HG03025 (cell line): ENCODE measurements around the gene TVP23C.
"Not testable (repeated sequence)": the region's sequence is repeated elsewhere in the genome, so short reads cannot be mapped to it uniquely, and the experiment has no call there.

Source experiments
- ATAC-seq: cut with Tn5 transposase; IDR thresholded peaks from one replicate; pipeline ENCODE4 v1.9.1; 2021; ENCODE audit warnings: mild to moderate bottlenecking, moderate library complexity; ENCODE audit not compliant: unreplicated experiment, low FRiP score

TVP23C gene

GRCh38 chr17:15563375-15563857 lies at the start of gene TVP23C:
Gene TVP23C (minus strand): TSS chr17:15563483. CDS start chr17:15563448, 35 bp downstream.
- peak; percentile 74 for ATAC-seq

- ATAC-seq: not testable (repeated sequence)
Measured at GRCh38 chr17:15592960-15593359, 29.7 kb upstream of the TVP23C start.

GRCh38 chr17:15591986-15592385 lies 28.7 kb upstream of the TVP23C start:
- not testable (repeated sequence) for ATAC-seq

- not testable (repeated sequence) for ATAC-seq
Measured at GRCh38 chr17:15590844-15591243, 27.6 kb upstream of the TVP23C start.

- not testable (repeated sequence) for ATAC-seq
Measured at GRCh38 chr17:15589544-15590536, 26.6 kb upstream of the TVP23C start.

GRCh38 chr17:15588017-15588416 lies 24.7 kb upstream of the TVP23C start:
- not testable (repeated sequence) for ATAC-seq

GRCh38 chr17:15583313-15583712 lies 20.0 kb upstream of the TVP23C start:
- not testable (repeated sequence) for ATAC-seq

GRCh38 chr17:15581462-15581861 lies 18.2 kb upstream of the TVP23C start:
- ATAC-seq: not testable (repeated sequence)

GRCh38 chr17:15576848-15577247 lies 13.6 kb upstream of the TVP23C start:
- not testable (repeated sequence) for ATAC-seq

GRCh38 chr17:15574660-15575059 lies 11.4 kb upstream of the TVP23C start:
- not testable (repeated sequence) for ATAC-seq

GRCh38 chr17:15573870-15574269 lies 10.6 kb upstream of the TVP23C start:
- not testable (repeated sequence) for ATAC-seq

GRCh38 chr17:15562613-15563374 lies 489 bp downstream of the TVP23C start:
- not testable (repeated sequence) for ATAC-seq

- not testable (repeated sequence) for ATAC-seq
Measured at GRCh38 chr17:15561439-15561838, 1.8 kb downstream of the TVP23C start.

- not testable (repeated sequence) for ATAC-seq
Measured at GRCh38 chr17:15558403-15559105, 4.7 kb downstream of the TVP23C start.

- not testable (repeated sequence) for ATAC-seq
Measured at GRCh38 chr17:15557334-15557832, 5.9 kb downstream of the TVP23C start.

GRCh38 chr17:15552932-15553331 lies 10.4 kb downstream of the TVP23C start:
- ATAC-seq: not testable (repeated sequence)

- not testable (repeated sequence) for ATAC-seq
Measured at GRCh38 chr17:15549552-15549951, 13.7 kb downstream of the TVP23C start.

GRCh38 chr17:15546604-15547003 lies 16.7 kb downstream of the TVP23C start:
- not testable (repeated sequence) for ATAC-seq

GRCh38 chr17:15540371-15541219 lies 22.7 kb downstream of the TVP23C start:
- ATAC-seq: not testable (repeated sequence)
